HG03025 (cell line): ENCODE measurements around the gene BLNK.

Experiments used
- ATAC-seq: cut with Tn5 transposase; IDR thresholded peaks from one replicate; pipeline ENCODE4 v1.9.1; 2021; ENCODE audit warnings: mild to moderate bottlenecking, moderate library complexity; ENCODE audit not compliant: unreplicated experiment, low FRiP score

Gene BLNK

DNA sequence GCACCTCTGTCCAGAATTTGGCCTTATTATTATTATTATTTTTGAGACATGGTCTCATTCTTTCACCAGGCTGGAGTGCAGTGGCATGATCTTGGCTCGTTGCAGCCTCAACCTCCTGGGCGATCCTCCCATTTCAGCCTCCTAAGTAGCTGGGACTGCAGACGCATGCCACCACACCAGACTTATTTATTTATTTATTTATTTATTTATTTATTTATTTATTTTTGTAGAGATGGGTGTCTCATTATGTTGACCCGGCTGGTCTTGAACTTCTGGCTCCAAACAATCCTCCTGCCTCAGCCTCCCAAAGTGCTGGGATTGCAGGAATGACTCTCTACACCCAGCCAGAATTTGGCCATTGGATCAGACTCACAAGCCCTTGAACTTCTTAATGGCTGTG is 6.4 kb downstream of the BLNK start:
- ATAC-seq, result no peak

DNA sequence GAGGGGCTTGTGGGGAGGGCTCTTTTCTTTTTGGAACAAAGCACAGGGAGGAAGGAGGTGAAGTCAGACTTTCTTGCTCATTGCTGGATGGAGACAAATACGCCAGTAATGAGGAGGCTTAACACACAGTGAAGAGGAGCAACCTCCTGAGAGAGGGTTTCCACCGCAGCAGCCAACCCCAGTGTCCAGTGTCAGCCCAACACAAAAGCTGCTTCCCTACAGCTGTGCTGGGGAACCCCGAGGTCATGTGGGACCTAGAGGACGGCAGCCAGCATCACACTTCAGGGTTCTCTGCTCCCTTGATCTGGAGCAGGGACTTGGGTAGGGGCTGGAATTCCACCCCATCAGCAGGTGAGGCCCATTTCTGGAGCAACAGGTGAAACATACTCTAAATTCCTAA is 7.7 kb downstream of the BLNK start:
- no peak for ATAC-seq

DNA sequence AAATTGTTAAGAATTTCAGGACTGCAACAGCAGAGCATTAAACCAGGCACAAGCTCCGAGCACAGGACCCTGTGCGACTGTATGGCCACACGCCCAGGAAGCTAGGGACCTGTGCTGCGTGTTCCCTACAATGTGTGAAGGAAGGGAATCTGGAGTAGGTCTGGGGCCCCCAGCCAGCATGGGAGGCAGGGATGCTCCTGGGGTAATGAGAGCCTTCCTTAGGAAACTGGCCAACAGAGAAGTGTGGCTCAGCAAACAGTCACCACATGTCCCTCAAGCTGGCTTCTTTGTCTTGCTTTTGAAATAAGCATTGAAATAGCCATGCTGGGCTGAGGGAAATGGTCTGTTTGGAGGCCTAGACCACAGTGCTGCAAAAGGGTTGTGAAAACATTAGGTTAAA is 8.2 kb downstream of the BLNK start:
- no peak for ATAC-seq

DNA sequence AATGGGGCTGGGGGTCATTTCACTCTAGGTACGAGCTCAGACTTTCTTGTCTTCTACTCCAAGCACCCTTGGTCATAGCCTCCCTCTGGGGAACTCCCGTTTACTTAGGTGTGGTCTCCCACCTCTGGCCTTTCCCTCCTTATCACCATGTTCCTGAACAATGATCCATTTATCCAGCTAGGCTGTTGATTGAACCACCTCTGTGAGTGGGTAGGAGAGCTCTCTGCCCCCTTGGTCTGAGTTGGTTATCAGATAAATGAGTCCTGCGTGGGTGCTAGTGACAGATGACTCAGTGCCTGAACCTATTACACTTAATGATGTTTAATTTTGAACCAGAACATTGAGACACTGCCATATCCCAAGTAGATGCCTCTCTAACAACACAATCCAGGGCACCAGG is 9.4 kb downstream of the BLNK start:
- ATAC-seq, result no peak

DNA sequence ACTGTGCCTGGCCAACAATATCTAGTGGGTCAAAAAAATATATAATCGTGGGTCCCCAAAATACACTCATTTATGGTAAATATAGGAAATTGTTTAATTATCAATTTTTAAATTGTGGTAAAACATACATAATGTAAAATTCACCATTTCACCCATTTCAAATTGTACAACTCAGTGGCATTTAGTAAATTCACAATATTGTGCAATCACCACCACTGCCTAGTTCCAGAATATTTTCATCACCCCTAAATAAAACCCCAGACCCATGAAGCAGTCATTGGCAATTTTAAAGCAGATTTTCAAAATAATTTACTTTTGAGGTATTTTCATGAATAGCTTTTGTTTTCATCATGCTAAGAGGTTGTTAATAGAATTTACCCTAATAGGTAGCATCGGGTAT is 10.2 kb downstream of the BLNK start:
- no peak for ATAC-seq

DNA sequence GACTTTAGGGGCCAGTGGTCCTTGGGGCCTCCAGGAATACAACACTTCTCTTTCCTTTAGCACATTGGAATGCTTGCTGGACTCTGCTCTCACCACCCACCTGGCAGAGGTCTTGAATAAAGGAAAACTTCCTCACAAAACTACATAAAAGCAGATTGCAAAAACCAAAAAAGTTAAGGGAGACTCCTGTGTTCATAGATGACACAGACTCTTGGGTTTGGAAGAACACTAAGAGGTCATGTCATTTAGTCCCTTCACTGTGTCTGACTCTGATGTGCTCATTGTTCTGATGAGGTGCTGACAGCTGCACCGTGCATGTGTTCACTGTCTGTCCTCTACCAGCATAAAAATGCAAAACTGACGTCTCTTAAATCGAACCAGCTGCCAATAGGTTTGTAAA is 11.4 kb downstream of the BLNK start:
- no peak for ATAC-seq

DNA sequence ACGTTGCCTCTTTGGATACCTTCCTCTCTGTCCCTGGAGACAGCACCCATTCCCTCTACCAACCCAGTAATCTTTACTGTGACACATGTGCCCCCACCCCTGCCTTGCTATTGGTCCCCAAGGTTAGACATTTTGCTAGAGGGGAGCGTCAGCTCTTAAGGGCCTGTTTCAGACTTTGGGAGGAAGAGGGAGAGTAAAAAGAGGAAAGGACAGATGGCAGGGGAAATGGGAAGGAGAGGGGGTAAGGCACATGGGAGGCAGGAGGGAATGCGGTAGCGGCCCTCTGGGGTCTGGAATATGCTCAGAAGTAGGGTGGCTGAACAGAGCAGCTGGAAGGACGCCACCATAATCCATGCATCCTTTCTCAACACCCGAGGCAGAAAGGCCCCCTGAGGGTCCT is 12.2 kb downstream of the BLNK start:
- ATAC-seq, result no peak

DNA sequence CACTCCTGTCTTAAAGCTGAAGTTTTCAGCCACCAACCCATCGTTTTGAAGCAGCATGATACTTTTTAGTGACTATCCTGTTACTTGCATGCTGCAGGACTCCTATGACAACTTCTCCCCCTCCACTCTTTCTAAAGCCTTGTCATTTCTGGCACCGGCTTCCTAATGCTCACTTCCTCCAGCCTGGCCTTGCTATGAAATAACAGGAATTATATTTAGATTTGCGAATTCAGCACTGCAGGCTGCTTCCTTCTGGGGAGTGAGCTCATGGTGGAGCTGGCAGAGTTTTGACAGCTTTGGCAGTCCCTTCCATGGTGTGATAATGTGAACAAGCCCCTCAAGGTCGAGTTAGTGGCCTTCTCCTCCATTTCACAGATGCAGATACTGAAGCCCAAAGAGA is 13.4 kb downstream of the BLNK start:
- ATAC-seq, result no peak

DNA sequence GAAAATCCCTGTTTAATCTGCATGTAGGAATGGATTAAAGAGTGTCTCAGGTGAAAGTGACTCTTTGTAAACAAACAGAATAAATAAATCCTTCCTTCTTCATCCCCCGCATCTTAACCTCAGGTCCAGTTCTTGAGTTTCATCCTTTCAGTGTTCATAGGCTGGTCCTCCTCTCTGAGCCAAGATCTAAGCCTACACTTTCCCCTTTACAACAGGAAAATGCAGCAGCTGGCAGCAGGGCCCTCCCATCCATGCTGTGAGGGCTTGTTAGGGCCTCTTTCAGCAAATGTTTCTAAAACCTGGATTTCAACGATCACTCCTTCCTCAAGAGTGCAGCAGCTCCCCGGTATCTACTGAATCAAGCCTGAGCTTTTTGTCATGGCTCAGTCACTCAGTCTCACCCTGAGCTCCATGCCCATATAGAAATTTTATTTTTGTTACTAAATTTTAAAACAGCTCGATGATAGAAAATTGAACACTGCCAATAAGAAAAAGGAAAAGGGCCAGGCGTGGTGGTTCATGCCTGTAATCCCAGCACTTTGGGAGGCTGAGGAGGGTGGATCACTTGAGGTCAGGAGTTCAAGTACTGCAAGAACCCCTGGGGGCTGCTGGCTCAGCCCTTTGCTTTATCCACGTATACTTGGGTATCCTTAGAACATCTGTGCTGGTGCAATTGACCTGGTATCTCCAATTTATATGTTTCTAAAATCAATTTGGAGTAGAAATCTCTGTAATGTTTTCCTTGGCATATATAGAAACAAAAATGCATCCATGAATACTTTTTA is 15.6 kb downstream of the BLNK start:
- ATAC-seq, result no peak

DNA sequence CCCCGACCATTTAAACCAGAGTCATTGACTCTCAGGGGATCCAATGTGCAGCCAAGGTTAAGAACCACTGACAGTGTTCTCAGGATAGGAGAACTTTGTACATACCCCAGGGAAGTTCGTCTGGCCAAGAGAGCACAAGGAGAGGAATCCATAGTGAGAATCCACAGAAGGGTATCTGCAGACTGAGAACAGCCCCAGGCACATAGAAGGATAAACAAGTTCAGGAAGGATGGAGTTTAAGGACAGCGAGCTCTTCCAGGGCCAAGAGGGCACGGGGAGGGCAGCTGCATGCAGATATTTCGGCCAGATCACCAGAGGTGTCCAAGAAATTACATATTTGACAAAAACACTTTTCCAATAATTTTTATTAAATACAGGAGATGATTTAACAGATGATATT is 16.4 kb downstream of the BLNK start:
- no peak for ATAC-seq

DNA sequence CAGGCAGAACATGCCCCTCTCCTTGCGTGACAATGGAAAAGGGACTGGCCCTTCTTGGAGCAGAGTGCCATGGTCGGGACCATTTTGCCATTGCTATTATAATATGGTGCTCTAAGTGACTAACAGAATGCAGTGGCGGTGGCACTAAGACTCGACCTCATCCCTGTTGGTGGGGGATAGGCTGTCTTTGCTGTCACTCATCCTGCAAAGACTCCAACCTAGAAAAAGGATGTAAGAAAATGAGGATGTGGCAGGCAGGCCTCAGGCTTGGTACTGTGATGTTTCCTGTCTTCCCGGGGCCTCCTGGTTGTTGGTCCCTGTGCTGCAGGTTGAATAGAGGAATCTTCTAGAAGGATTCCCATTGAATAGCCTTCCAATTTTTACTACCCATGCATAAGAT is 18.6 kb downstream of the BLNK start:
- no peak for ATAC-seq

DNA sequence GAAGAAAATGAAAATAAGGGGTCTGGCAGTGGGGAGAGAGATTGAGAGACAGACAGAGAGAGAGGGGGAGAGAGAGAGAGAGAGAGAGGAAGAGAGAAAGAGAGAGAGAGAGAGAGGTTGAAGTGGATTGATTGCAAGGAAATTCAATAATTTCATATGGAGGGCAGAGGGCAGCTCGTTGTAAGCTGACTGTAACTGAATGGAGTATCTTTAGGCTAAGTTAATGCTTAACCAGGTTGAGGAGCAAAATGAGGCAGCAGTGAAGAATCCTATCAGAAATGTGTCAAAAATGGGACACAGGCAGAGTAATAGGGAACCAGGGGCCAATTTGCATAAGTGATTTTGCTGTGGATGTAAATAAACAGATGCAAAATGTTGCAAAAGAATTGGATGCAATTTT is 21.0 kb downstream of the BLNK start:
- no peak for ATAC-seq

DNA sequence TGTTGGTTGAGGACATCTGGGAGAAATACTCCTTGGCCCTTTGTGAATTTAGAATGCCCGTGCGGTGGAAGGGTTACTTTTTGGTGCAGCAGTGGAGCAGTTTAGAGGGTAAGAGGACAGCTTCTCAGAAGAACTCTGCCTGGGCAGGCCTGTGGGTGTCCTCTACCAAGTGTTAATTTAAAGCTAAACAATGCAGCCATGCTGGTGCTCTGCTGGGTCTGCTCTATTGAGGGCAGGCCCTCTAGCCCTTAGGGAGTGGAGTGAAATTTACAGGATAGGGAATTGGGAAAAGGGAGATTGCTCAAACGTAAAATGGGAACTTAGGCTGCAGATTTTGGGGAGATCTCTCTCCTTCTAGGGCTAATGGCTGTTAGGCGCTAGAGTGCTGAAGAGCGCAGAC is 22.1 kb downstream of the BLNK start:
- ATAC-seq, result no peak

DNA sequence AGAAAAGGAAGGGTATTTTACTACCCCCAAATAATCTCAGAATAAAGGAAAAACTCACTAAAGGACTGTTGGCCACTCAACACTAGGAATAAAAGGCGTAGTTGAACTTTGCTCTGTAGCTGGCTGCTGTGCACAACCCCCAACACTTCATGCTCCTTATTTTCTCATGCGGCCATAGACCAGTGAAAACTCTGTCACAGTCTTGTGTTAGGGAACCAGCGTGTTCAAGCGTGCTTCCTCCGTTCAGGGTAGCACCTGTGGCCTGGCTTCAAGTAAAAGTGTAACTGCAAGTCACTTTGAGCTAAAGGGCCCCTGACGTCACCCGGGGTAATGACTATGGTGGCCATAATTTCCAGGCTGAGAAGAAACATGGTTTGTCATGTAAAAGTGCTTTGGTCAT is 27.0 kb downstream of the BLNK start:
- peak; percentile 92 for ATAC-seq

DNA sequence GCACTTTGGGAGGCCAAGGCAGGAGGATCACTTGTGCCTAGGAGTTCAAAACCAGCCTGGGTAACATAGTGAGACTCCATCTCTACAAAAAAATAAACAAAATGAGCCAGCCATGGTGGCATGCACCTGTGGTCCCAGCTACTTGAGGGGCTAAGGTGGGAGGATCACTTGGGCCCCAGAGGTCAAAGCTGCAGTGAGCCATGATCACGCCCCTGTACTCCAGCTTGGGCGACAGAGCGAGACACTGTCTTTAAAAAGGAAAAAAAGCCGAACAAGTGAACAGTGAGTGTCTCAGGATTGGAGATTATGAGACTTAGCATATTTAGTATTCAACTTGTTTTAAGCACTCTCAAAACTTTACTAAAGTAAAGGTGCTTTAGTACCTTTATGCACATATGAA is 28.1 kb downstream of the BLNK start:
- ATAC-seq, result no peak

DNA sequence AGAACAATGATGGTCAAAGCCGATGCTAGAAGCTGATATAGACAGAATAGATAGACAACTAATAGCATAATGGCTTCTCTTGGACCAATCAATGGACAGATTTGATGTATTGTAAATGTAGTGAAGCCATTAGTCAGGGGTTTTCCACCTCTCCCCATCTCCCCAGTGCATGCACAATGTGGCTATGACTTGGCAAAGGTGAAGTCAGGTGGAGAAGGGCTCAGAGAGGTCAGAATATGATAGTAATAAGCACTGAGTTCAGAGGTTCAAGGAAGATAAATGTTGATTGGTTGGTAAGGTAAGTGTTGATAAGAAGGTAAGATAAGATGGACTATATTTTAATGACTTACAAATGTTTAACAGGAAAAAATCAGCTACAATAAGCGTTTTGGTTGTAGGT is 28.5 kb downstream of the BLNK start:
- ATAC-seq, result no peak

DNA sequence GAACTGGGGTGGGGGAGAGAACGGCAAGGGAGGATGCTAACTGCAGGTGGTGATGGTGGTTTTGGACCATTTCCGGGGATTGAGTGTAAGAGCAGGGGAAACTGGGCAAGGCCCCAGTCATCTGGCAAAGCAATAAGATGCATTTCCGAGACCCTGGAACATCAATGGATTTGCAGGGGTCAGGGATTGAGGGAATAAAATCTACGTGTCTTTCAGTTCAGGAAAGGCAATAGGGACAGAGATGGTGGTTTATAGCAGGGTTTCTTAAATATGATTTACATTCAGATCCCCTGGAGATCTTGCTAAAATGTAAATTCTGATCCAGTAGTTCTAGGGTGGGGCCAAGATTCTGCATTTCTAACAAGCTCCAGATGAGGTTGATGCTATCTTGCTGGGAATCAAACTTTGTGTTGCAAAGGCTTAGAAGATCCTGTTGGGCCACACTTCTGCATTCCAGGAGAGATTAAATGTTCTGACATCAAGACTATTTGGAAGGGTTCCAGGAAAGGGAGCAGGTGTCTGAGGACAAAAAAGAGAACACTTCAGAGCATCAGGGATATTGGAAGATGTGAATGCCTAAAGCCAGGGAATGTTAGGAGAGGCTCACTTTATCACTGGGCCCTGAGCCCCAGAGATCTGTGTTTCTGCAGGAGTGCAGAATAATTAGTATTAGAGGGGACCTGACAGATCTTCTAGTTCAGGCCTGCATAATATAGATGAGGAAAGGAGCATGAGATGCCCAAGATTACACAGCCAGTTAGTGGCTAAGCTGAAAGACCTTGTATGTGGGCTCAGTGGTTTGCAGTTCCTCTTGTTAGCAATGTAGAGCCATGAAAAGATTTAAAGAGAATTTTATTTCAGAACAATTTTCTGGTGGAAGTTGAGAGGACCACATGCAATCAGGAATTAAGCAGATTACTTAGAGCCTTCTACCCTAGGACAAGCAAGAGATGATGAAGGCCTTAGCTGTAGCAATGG is 32.4 kb downstream of the BLNK start:
- no peak for ATAC-seq

DNA sequence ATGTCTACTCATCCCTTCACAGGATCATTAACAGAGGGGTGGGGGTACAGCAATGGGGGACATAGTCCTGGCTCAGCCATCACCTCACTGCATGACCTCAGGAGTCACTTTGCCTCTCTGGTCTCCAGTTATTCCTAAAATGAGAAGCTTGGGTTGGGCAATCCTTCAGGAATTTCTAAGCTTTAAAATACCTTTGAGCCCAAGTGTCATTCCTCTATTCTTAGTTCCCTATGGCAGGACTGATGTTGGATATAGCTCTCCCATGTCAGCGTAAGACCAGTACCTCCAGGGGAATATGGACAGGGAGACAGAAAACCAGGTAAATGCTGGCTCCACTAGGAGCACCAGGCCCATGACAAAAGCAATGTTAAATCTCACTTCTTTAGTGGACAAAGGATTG is 34.5 kb downstream of the BLNK start:
- no peak for ATAC-seq

DNA sequence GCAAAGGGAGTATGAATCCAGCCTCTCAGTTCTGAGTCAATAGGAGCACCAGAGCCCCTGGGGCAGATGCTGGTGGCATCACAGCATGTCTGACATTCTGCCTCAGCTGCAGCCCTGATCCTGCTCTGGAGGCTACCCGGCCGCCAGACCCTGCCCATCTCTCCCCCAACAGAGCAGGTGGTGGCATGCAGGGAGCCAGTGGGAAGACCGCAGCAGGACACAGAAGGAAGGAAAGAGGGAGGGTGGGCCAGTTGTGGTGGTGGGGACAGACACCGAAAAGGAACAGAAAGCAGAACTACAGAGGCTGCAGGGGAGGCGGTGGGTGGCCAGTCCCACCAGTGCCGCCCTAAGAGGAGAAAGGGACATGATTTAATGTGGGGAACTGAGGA is 35.3 kb downstream of the BLNK start:
- no peak for ATAC-seq

DNA sequence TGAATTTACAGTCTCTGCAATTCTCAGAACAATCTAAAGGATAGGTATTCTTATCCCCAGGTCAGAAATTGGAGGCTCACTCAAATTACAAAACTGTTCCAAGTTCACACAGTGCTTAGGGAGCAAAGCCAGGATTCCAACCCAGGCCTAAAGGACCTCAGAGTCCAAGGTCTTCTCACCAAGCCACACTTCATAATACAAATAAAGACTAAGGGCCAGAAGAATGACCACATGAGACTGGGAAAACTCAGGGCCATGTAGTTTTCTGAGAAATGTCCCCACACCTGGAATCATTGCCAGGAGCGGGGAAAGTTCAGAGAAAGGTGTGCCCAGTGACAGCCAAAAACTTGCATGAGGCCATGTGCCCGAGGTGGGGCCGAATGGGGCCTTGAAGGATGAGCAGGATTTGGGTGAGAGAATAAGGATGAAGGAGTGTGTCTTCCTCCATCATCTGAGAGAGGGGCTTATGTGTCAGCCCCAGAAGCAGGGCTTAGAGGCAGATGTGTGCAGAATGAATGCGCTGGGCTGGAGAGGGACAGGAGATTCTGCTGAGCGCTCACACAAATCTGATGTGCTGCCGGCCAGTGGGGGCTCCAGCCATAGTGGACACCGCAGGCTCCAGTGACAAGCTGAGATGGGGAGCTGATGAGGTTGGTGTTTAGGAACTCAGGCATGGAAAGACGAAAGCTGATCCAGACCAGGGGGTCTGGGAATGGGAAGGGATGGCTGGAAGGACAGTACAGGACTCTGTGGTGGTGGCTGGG is 35.9 kb downstream of the BLNK start:
- no peak for ATAC-seq

DNA sequence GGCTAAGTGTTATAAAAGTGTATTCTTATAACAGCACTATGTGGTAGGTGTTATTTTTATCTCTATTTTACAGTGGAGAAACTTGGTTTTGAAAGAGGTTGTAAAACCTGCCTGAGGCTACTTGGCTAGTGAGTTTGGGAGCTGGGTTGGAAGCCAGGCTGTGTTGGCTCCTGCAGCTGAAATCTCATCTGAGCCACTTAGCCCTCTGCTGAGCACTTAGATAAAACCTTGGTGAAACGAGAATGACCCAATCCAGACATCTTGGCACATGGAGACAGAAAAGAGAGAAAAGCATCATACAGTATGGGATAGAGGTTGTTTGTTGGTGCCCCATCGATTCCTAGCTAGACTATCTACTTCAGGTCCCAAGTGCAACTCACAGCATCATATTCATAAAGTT is 37.4 kb downstream of the BLNK start:
- no peak for ATAC-seq
